H1 (cell line): ENCODE results near the gene RAD51B. TPM values are rescaled to one million over a fixed set of nuclear protein-coding genes. Genes with fewer than 3 reads are reported as not detected.

ENCODE experiments used
- CTCF ChIA-PET: fragments of 300-600 bp; sonication (Branson Sonifier 250); formaldehyde crosslinking; loops from one replicate; lab custom pipeline; 2021; ENCODE audit not compliant: partially characterized antibody; lab: Charles Lee
- POLR2A ChIA-PET: fragments of 300-600 bp; sonication (Branson Sonifier 250); formaldehyde crosslinking; loops from one replicate; lab custom pipeline; 2021; ENCODE audit warnings: inconsistent platforms; ENCODE audit not compliant: partially characterized antibody; lab: Charles Lee
- DNase-seq, 2 experiments: peaks; one replicate each; pipeline versions ENCODE4 v3.0.0 to v3.0.0-alpha.2; 2010 to 2022; ENCODE audit warnings: low spot score in 2 of 2, low read depth in 1 of 2, mixed read lengths in 1 of 2
- FAIRE-seq: peaks from 2 replicates; lab custom pipeline; 2011; peaks lifted over from hg19 to GRCh38; lab: Jason Lieb, UNC
- H2AFZ ChIP-seq: 2 replicates; pipeline ENCODE4 v1.8.1; 2012; ENCODE audit warnings: low read length, inconsistent platforms
- H2AK5ac ChIP-seq: 2 replicates; pipeline ENCODE4 v1.6.1; 2013; ENCODE audit warnings: low read depth, low read length
- H2BK120ac ChIP-seq: replicated peaks from 2 replicates; pipeline ENCODE3; 2013; ENCODE audit warnings: low read depth, low read length, inconsistent platforms
- H2BK12ac ChIP-seq: 2 replicates; pipeline ENCODE4 v1.6.1; 2013; ENCODE audit warnings: low read depth, low read length
- H2BK15ac ChIP-seq: 2 replicates; pipeline ENCODE4 v1.6.1; 2013; ENCODE audit warnings: low read length
- H2BK20ac ChIP-seq: 2 replicates; pipeline ENCODE4 v1.6.1; 2013; ENCODE audit warnings: low read length
- H2BK5ac ChIP-seq: 2 replicates; pipeline ENCODE4 v1.6.1; 2013; ENCODE audit warnings: low read depth, low read length
- H3K14ac ChIP-seq: 2 replicates; pipeline ENCODE4 v1.6.1; 2013; ENCODE audit warnings: inconsistent platforms; ENCODE audit not compliant: insufficient read length
- H3K18ac ChIP-seq: 2 replicates; pipeline ENCODE4 v1.6.1; 2013; ENCODE audit warnings: low read length; ENCODE audit errors: extremely low read depth
- H3K23ac ChIP-seq: 2 replicates; pipeline ENCODE4 v1.6.1; 2013; ENCODE audit warnings: inconsistent platforms; ENCODE audit not compliant: insufficient read length
- H3K23me2 ChIP-seq: 2 replicates; pipeline ENCODE4 v1.6.1; 2013; ENCODE audit warnings: low read depth, low read length
- H3K27ac ChIP-seq: 2 replicates; pipeline ENCODE4 v1.6.1; 2011; ENCODE audit warnings: low read depth, low read length, inconsistent platforms
- H3K27me3 ChIP-seq, 4 experiments: replicated peaks in 1 of 4; 1 replicate in 1 of 4; 2 replicates in 3 of 4; pipeline versions ENCODE4 v1.6.1 to v1.8.1; 2011 to 2013; ENCODE audit warnings: low read length in 3 of 4, mild to moderate bottlenecking in 3 of 4, inconsistent platforms in 2 of 4, mixed read lengths in 2 of 4, moderate library complexity in 1 of 4; ENCODE audit not compliant: control insufficient read depth in 3 of 4, insufficient read depth in 3 of 4; ENCODE audit errors: extremely low read depth in 1 of 4
- H3K36me3 ChIP-seq, 4 experiments: 2 replicates each; pipeline versions ENCODE4 v1.6.1 to v1.8.1; 2011 to 2013; ENCODE audit warnings: mild to moderate bottlenecking in 4 of 4, low read length in 3 of 4, moderate library complexity in 2 of 4, control low read depth in 1 of 4, inconsistent platforms in 1 of 4; ENCODE audit not compliant: insufficient read depth in 4 of 4, control insufficient read depth in 2 of 4
- H3K4ac ChIP-seq: replicated peaks from 2 replicates; pipeline ENCODE3; 2013; ENCODE audit warnings: low read length, low read depth, mixed read lengths, inconsistent platforms; ENCODE audit not compliant: insufficient read length
- H3K4me1 ChIP-seq, 4 experiments: replicated peaks in 1 of 4; 1 replicate in 1 of 4; 2 replicates in 3 of 4; pipeline versions ENCODE4 v1.6.1 to v1.8.1; 2011 to 2013; ENCODE audit warnings: low read length in 3 of 4, inconsistent platforms in 2 of 4, mixed read lengths in 1 of 4; ENCODE audit not compliant: insufficient read depth in 4 of 4, control insufficient read depth in 3 of 4
- H3K4me2 ChIP-seq, 2 experiments: 2 replicates each; pipeline versions ENCODE4 v1.6.1 to v1.8.1; 2011 to 2013; ENCODE audit warnings: low read depth in 2 of 2, low read length in 2 of 2, control low read depth in 1 of 2, inconsistent platforms in 1 of 2, mild to moderate bottlenecking in 1 of 2; ENCODE audit not compliant: insufficient read depth in 1 of 2
- H3K4me3 ChIP-seq, 4 experiments: fragments of 200-600, 300-600 bp in 1 of 4; sonication (generic), shearing (Covaris generic), sonication (Bioruptor Twin) in 1 of 4; 2 replicates each; pipeline versions ENCODE4 v1.5.1 to v1.8.1; 2011 to 2016; ENCODE audit warnings: low read length in 4 of 4, low read depth in 3 of 4, control low read depth in 2 of 4, inconsistent platforms in 2 of 4, mild to moderate bottlenecking in 2 of 4, mixed read lengths in 1 of 4, moderate library complexity in 1 of 4; ENCODE audit not compliant: insufficient read depth in 2 of 4; ENCODE audit errors: extremely low read depth in 1 of 4
- H3K56ac ChIP-seq: replicated peaks from 2 replicates; pipeline ENCODE3; 2013; ENCODE audit warnings: low read depth, mild to moderate bottlenecking, mixed read lengths, low read length, inconsistent platforms; ENCODE audit not compliant: insufficient read length
- H3K79me1 ChIP-seq: 2 replicates; pipeline ENCODE4 v1.6.1; 2013; ENCODE audit warnings: low read depth, low read length, control low read depth
- H3K79me2 ChIP-seq, 2 experiments: 2 replicates each; pipeline versions ENCODE4 v1.6.1 to v1.8.1; 2012 to 2013; ENCODE audit warnings: low read length in 2 of 2, mild to moderate bottlenecking in 2 of 2, inconsistent platforms in 1 of 2; ENCODE audit not compliant: insufficient read depth in 2 of 2, control insufficient read depth in 1 of 2
- H3K9ac ChIP-seq, 4 experiments: replicated peaks in 1 of 4; 1 replicate in 1 of 4; 2 replicates in 3 of 4; pipeline versions ENCODE4 v1.6.1 to v1.8.1; 2011 to 2013; ENCODE audit warnings: low read depth in 3 of 4, low read length in 3 of 4, control low read depth in 2 of 4, mild to moderate bottlenecking in 2 of 4, moderate library complexity in 2 of 4, inconsistent platforms in 1 of 4; ENCODE audit errors: extremely low read depth in 1 of 4
- H3K9me3 ChIP-seq, 2 experiments: 2 replicates each; pipeline versions ENCODE4 v1.6.1 to v1.8.1; 2012 to 2013; ENCODE audit warnings: mild to moderate bottlenecking in 2 of 2, moderate library complexity in 2 of 2, control low read depth in 1 of 2, inconsistent platforms in 1 of 2, low read depth in 1 of 2, low read length in 1 of 2, mixed read lengths in 1 of 2; ENCODE audit not compliant: insufficient read depth in 2 of 2
- H4K20me1 ChIP-seq, 2 experiments: replicated peaks in 1 of 2; 2 replicates each; pipeline versions ENCODE3 to v1.8.1; 2011 to 2013; ENCODE audit warnings: inconsistent platforms in 2 of 2, low read length in 2 of 2, mild to moderate bottlenecking in 1 of 2; ENCODE audit not compliant: insufficient read depth in 2 of 2, control insufficient read depth in 1 of 2
- H4K5ac ChIP-seq: 2 replicates; pipeline ENCODE4 v1.6.1; 2013; ENCODE audit warnings: low read length, low read depth, mixed read lengths, inconsistent platforms; ENCODE audit not compliant: insufficient read length
- H4K8ac ChIP-seq: 2 replicates; pipeline ENCODE4 v1.8.0; 2013; ENCODE audit warnings: mild to moderate bottlenecking, moderate library complexity, low read length, inconsistent platforms; ENCODE audit not compliant: insufficient read depth; ENCODE audit errors: extremely low read depth
- H4K91ac ChIP-seq: replicated peaks from 2 replicates; pipeline ENCODE3; 2013; ENCODE audit warnings: low read length, mixed read lengths, inconsistent platforms; ENCODE audit not compliant: insufficient read length
- EP300 ChIP-seq, 2 experiments: IDR thresholded peaks; 1 replicate in 1 of 2; 2 replicates in 1 of 2; pipeline ENCODE4 v1.6.1; 2011 to 2012; ENCODE audit warnings: low read depth in 2 of 2, low read length in 2 of 2, mild to moderate bottlenecking in 2 of 2, borderline replicate concordance in 1 of 2, inconsistent platforms in 1 of 2, moderate library complexity in 1 of 2
- RAD21 ChIP-seq, 2 experiments: IDR thresholded peaks in 1 of 2; conservative IDR thresholded peaks in 1 of 2; 2 replicates each; pipeline ENCODE4 v1.6.1; 2011; ENCODE audit warnings: low read depth in 2 of 2, low read length in 2 of 2, improper control_type of control experiment in 1 of 2, inconsistent platforms in 1 of 2, mild to moderate bottlenecking in 1 of 2, moderate library complexity in 1 of 2
- WGBS, 2 experiments: shearing (Covaris generic) in 1 of 2; methylation state at CpG; one replicate each; pipeline versions ENCODE4 v1.1.6 to v1.1.7; 2013 to 2015; ENCODE audit warnings: low lambda C conversion rate in 2 of 2, mixed read lengths in 2 of 2, inconsistent platforms in 1 of 2, low coverage in 1 of 2, missing lambda C conversion rate in 1 of 2; ENCODE audit not compliant: insufficient replicate concordance in 2 of 2, insufficient coverage in 1 of 2, insufficient read length in 1 of 2; ENCODE audit errors: extremely low coverage in 1 of 2, missing lambda C conversion rate in 1 of 2; 5-methylcytosine and 5-hydroxymethylcytosine counted together
- polyA plus RNA-seq, 7 experiments: library from polyadenylated mRNA; depleted of rRNA in 3 of 7; stranded (reverse) in 5 of 7; unstranded in 2 of 7; fragments of >200 nt in 5 of 7; fragments of 200-250 nt in 2 of 7; gene quantifications; 1 replicate in 5 of 7; 2 replicates in 1 of 7; 4 replicates in 1 of 7; pipeline versions ENCODE4 v1.2.1 to v1.2.3, GENCODE V29; 2011 to 2013; ENCODE audit warnings: missing spikeins in 2 of 7, mixed read lengths in 2 of 7
- total RNA-seq: library from RNA; stranded (reverse); fragmentation: NEBNext Ultra II Directional; extraction: Animal tissue kit (Norgen Biotek cat#: 25700); gene quantifications from 2 replicates; pipeline ENCODE4 v1.2.1, GENCODE V29; 2021

Gene RAD51B
- total and polyA plus RNA-seq, 2 of the 8 experiments (the other 6 are each of a cell fraction or from before 2014, with no cell fraction given): 3.9 to 14.9 TPM

DNA sequence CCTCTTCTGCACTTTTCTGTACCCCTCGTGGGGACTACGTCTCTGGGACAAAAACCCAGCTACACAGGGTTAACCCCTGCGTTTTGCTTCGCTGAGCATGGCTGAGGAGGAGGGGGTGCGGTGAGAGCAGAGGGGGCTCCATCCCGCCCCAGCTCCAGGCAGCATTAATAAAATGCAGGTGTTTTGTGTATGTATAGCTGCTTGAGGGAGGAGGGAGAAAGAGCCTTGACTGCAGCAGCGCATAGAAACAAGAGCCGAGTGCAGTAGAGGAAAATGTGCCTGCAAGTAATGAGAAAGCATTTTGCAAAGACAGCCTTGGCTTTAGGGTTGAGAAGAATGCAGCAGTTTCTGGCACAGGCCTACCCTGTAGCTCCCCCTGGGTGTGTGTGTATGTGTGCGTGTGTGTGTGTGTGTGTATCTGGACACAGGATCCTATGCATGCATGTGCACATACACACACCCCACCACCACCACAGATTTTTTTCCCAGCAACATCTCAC, 869.3 kb downstream of the RAD51B start:
- Histone ChIP-seq H3K79me1 (no peaks in the 10 kb centered on the region), H2BK5ac (no peak overlapping the region), H3K27me3 (no peaks in the 10 kb centered on the region), H3K9me3 (no peaks in the 10 kb centered on the region; a peak in 1 of 4 replicates), H4K20me1 (no peaks in the 10 kb centered on the region)
- peak in 1 of 2 experiments; percentile 50 for DNase-seq
- POLR2A ChIA-PET: interaction anchor here (0.7 to 1.5 kb wide), 3 partner anchors 8 to 104 kb away, joined by 3 to 7 read pairs (median 3); partner anchors contain the start of gene ZFP36L1
- TF ChIP-seq RAD21 (IDR thresholded peaks at IDR 0.05 in 1 of 2, conservative IDR thresholded peaks at IDR 0.05 in 1 of 2; ENCODE audit: low read depth in 2 of 2, low read length in 2 of 2) (peak; percentile 10 to 27; a peak in 2 of 4 replicates), EP300 (IDR thresholded peaks at IDR 0.05; ENCODE audit: borderline replicate concordance in 1 of 2, low read depth in 2 of 2, low read length in 2 of 2) (no peak)
- TF ChIP-seq, all 59 proteins: peak for 1
- Histone ChIP-seq H2BK20ac (peak overlapping the region; percentile 8; the same call in 1 of the 2 replicates), H3K14ac (no peak overlapping the region), H3K23me2 (no peaks in the 10 kb centered on the region), H3K79me2 (no peaks in the 10 kb centered on the region), H3K4ac (no peak overlapping the region), H3K18ac (0 out of 2 replicates have a peak overlapping the region, but pooled peaks have one; percentile 68), H3K27ac (no peak overlapping the region), H2BK15ac (peak overlapping the region; percentile 89), H3K9ac (no peak overlapping the region), H4K8ac (no peak overlapping the region), H3K4me3 (no peak overlapping the region), H4K5ac (no peak overlapping the region), H3K56ac (no peak overlapping the region), H2AK5ac (no peak overlapping the region), H3K23ac (no peak overlapping the region), H2AFZ (peak overlapping the region; percentile 56; the same call in 1 of the 2 replicates), H2BK120ac (no peak overlapping the region), H3K4me2 (no peak overlapping the region; a peak in 1 of 4 replicates), H2BK12ac (peak overlapping the region; percentile 44; the same call in 1 of the 2 replicates), H3K36me3 (no peaks in the 10 kb centered on the region), H4K91ac (peak overlapping the region; percentile 26), H3K4me1 (peaks cover 0 to 15% (median 10%) of the 10 kb centered on the region in 4 experiments; a peak in 6 of 7 replicates)
- FAIRE-seq: no peak
- CTCF ChIA-PET: interaction anchor here (0.6 to 1.6 kb wide), 9 partner anchors 9 to 441 kb away, joined by 3 to 4 read pairs (median 4); no protein-coding TSS in a partner anchor
- 51% methylated on average over 9 of the region's 9 CpGs; no CpG with 5 or more reads in 1 of the 2 experiments for WGBS, 2 experiments
